Loucy (cell line): Measurements from ENCODE around the gene RASA1.

Experiments used
- H2AFZ ChIP-seq: fragments of 200-600 bp; sonication (generic); 2 replicates; pipeline ENCODE4 v1.6.0; 2016; ENCODE audit warnings: antibody characterized with exemption, mild to moderate bottlenecking, low read length, moderate library complexity
- H3F3A ChIP-seq: fragments of 200-600 bp; 2 replicates; pipeline ENCODE4 v1.6.0; 2016; ENCODE audit warnings: antibody characterized with exemption, low read depth, mild to moderate bottlenecking
- H3K27me3 ChIP-seq: fragments of 200-600 bp; sonication (generic); 2 replicates; pipeline ENCODE4 v1.6.1; 2014; ENCODE audit warnings: low read length, mild to moderate bottlenecking; ENCODE audit not compliant: insufficient read depth, poor library complexity, severe bottlenecking
- H3K36me3 ChIP-seq: fragments of 200-600 bp; sonication (generic); 2 replicates; pipeline ENCODE4 v1.6.1; 2016; ENCODE audit warnings: low read length; ENCODE audit not compliant: insufficient read depth
- H3K4me1 ChIP-seq: fragments of 200-600 bp; sonication (generic); 2 replicates; pipeline ENCODE4 v1.5.1; 2014; ENCODE audit warnings: low read length, mild to moderate bottlenecking; ENCODE audit not compliant: insufficient read depth, poor library complexity, severe bottlenecking
- H3K4me2 ChIP-seq: fragments of 200-600 bp; sonication (generic); 2 replicates; pipeline ENCODE4 v1.6.0; 2014; ENCODE audit warnings: antibody characterized with exemption, low read length, low read depth, mild to moderate bottlenecking; ENCODE audit not compliant: poor library complexity, severe bottlenecking
- H3K4me3 ChIP-seq: fragments of 200-600 bp; sonication (generic); 2 replicates; pipeline ENCODE4 v1.5.1; 2014; ENCODE audit warnings: low read length, mild to moderate bottlenecking, mixed read lengths; ENCODE audit not compliant: poor library complexity, severe bottlenecking
- H3K79me2 ChIP-seq: fragments of 200-600 bp; sonication (generic); 2 replicates; pipeline ENCODE4 v1.6.1; 2014; ENCODE audit warnings: low read length; ENCODE audit not compliant: insufficient read depth
- H3K9ac ChIP-seq: fragments of 200-600 bp; sonication (generic); 2 replicates; pipeline ENCODE4 v1.6.0; 2014; ENCODE audit warnings: mild to moderate bottlenecking, low read depth, low read length, moderate library complexity; ENCODE audit not compliant: poor library complexity, severe bottlenecking
- H3K9me2 ChIP-seq: fragments of 200-600 bp; sonication (generic); replicated peaks from 2 replicates; pipeline ENCODE4 v1.6.1; 2016; ENCODE audit warnings: low read depth, low read length, mixed read lengths
- H3K9me3 ChIP-seq: fragments of 200-600 bp; sonication (generic); 2 replicates; pipeline ENCODE4 v1.6.1; 2014; ENCODE audit warnings: mild to moderate bottlenecking, antibody characterized with exemption, low read length, low read depth; ENCODE audit not compliant: insufficient read depth
- H4K20me1 ChIP-seq: fragments of 200-600 bp; sonication (generic); 2 replicates; pipeline ENCODE4 v1.6.0; 2014; ENCODE audit warnings: antibody characterized with exemption, low read length, mild to moderate bottlenecking; ENCODE audit not compliant: insufficient read depth, poor library complexity, severe bottlenecking
- CTCF ChIP-seq: fragments of 200-600 bp; sonication (generic); conservative IDR thresholded peaks from 2 replicates; pipeline ENCODE4 v1.5.1; 2014; ENCODE audit warnings: mild to moderate bottlenecking, antibody characterized with exemption, low read length
- EZH2phosphoT487 ChIP-seq: fragments of 200-600 bp; IDR thresholded peaks from 2 replicates; pipeline ENCODE4 v1.6.1; 2018; ENCODE audit warnings: antibody characterized with exemption, mild to moderate bottlenecking, moderate library complexity, borderline replicate concordance

Gene RASA1

GRCh38 chr5:87359106-87359505, 91.4 kb downstream of the RASA1 start:
- Histone ChIP-seq H3K9me2 (no peaks in the 10 kb centered on the region), H3K4me3 (no peak overlapping the region), H3K9ac (no peak overlapping the region), H3K9me3 (no peaks in the 10 kb centered on the region), H2AFZ (no peak overlapping the region), H3F3A (no peaks in the 10 kb centered on the region), H3K27me3 (no peaks in the 10 kb centered on the region), H3K4me1 (no peaks in the 10 kb centered on the region), H4K20me1 (no peaks in the 10 kb centered on the region), H3K4me2 (no peak overlapping the region), H3K36me3 (peaks cover 39% of the 10 kb centered on the region; the same call in 1 of the 2 replicates), H3K79me2 (no peaks in the 10 kb centered on the region)
- no peak for TF ChIP-seq CTCF
- no peak for TF ChIP-seq EZH2phosphoT487

- TF ChIP-seq CTCF: no peak
- TF ChIP-seq EZH2phosphoT487: no peak
- Histone ChIP-seq H4K20me1 (no peaks in the 10 kb centered on the region), H3K4me2 (no peak overlapping the region), H3K9ac (no peak overlapping the region), H3K9me3 (no peaks in the 10 kb centered on the region), H3K79me2 (no peaks in the 10 kb centered on the region), H3K9me2 (no peaks in the 10 kb centered on the region), H3K4me3 (no peak overlapping the region), H3F3A (no peaks in the 10 kb centered on the region), H3K4me1 (no peaks in the 10 kb centered on the region), H3K27me3 (no peaks in the 10 kb centered on the region), H2AFZ (no peak overlapping the region), H3K36me3 (peaks cover 44% of the 10 kb centered on the region; the same call in 1 of the 2 replicates)
These were observed 92.4 kb downstream of the RASA1 start for GRCh38 chr5:87360132-87360531.

- H3K9me2 ChIP-seq: no peaks in the 10 kb centered on the region
- H3K36me3 ChIP-seq: peaks cover 46% of the 10 kb centered on the region; the same call in 1 of the 2 replicates
- no peaks in the 10 kb centered on the region for H3K9me3 ChIP-seq
- H3K4me2 ChIP-seq: no peak overlapping the region
- H4K20me1 ChIP-seq: no peaks in the 10 kb centered on the region
- TF ChIP-seq EZH2phosphoT487 (no peak), CTCF (no peak)
- no peaks in the 10 kb centered on the region for H3K79me2 ChIP-seq
- no peaks in the 10 kb centered on the region for H3K27me3 ChIP-seq
- H2AFZ ChIP-seq: no peak overlapping the region
- no peaks in the 10 kb centered on the region for H3F3A ChIP-seq
- no peak overlapping the region for H3K9ac ChIP-seq
- H3K4me1 ChIP-seq: no peaks in the 10 kb centered on the region
- no peak overlapping the region for H3K4me3 ChIP-seq
These were observed 93.4 kb downstream of the RASA1 start for GRCh38 chr5:87361031-87361445.
